GM21381 (cell line): ENCODE results near the gene MPPED1.

Experiments used
- ATAC-seq: cut with Tn5 transposase; IDR thresholded peaks from one replicate; pipeline ENCODE4 v1.9.1; 2021; ENCODE audit warnings: mild to moderate bottlenecking, moderate library complexity; ENCODE audit not compliant: unreplicated experiment

MPPED1 gene

DNA sequence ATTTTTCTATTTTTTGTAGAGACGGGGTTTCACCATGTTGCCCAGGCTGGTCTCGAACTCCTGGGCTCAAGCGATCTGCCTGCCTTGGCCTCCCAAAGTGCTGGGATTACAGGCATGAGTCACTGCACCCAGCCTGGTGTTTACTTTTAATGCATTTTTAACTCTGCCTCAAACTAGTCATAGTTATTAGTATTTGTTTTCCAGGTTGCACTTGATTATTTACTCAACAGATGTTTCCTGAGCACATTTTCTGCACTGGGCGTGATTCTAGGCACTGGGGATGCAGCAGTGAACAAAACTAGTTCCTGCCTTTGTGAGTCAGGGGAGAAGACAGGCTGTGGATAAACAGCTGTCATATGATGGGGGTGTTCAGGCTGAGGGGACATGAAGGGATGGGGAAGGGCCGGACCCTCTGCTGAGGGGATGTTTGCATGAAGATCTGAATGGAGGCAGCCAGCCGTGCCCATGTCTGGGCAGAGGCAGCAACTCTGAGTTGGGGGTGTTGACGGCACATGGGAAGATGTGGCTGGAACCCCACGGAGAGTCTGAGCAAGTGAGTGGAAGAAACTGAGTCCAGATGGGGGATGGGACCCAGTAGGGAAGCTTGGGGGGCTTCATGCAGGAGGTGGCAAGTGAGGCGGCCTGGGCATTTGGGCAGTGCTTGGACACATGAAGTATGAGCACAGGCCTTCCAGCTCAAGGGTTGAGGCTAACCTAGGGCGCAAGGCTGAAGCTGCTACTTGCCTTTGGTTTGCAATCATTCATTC lies 34.4 kb downstream of the MPPED1 start:
- ATAC-seq = no peak

GRCh38 chr22:43446916-43447315 lies 35.1 kb downstream of the MPPED1 start:
- no peak for ATAC-seq

GRCh38 chr22:43447380-43447779 lies 35.6 kb downstream of the MPPED1 start:
- ATAC-seq = no peak

GRCh38 chr22:43448048-43448447 lies 36.2 kb downstream of the MPPED1 start:
- ATAC-seq = no peak

DNA sequence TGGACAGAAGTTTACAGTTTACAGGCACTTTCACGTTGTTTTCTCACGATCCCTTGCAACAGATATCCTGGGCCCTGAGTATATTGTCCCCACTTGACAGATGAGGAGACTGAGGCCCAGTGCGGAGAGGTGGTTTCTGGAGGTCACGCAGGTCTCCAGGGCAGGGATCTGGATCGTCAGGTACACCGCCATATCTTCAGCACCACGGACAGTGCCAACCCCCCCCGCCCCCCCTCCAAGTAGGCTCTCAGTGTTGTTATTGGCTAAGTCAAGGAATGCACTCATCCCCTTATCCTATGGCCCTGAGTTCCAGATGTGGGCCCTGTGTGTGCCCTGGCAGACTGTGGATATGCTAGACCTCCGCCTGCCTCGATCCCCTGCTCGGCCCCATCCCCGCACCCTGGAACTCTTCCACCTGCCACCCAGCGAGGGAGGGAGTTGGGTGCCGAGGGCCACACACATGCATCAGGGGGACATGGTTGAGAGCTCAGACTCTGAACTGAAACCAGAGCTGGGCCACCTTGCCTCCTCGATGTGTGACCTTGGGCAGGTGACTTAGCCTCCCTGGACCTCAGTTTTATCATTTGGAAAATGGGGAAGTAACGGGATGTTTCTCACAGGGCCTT lies 37.5 kb downstream of the MPPED1 start:
- ATAC-seq = no peak

- no peak for ATAC-seq
These were observed 38.0 kb downstream of the MPPED1 start for GRCh38 chr22:43449831-43450225.

DNA sequence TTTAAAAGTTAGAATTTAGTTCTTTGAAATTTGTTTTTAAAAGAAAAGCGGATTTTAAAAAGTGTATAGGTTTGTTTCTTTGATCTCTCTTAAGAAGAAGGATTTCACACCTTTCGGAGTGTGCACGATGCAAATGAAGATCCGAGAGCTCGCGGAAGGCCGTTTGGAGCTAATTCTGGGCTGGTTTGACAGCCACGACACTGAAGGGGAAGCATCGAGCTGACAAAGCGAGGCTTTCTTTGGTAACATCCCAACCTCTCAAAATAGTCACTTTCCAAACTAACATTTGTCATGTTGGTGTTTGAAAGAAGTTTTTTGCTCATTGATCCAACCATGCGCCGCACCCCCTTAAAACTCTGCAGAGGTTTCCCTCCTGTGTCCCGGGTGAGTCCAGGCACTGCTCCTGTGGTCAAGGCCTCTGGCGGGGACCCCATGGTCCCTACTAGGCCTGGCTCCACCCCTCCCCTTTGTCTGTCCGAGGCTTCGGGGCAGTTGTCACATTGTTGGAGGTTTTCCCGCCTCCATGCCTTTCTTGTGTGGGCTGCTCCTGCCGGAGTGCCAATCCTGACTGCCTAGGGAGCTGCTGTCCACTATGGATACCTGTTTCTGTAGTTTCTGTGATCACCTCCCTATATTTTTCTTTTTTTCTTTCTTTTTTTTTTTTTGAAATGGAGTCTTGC lies 39.7 kb downstream of the MPPED1 start:
- ATAC-seq = no peak

- no peak for ATAC-seq
These were observed 44.0 kb downstream of the MPPED1 start for GRCh38 chr22:43455846-43456245.

GRCh38 chr22:43457002-43457401 lies 45.2 kb downstream of the MPPED1 start:
- ATAC-seq = no peak

DNA sequence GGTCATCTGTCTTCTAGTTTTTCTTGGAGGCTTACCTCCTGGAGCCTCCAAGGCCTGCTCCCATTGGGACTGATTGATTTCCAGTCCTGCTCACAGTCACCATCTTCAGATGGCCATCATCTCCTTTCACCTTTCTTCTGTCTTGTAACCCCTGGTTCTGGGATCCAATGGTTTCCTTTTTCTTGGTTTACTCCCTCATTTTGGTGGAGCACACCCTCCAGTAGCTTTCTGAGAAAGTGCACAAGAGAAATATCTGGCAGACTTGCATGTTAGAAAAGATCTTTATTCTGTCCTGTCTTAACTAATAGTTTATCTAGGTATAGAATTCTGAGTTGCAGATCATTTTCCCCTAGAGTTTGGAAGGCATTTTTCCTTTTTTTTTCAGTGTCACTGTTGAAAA lies 50.9 kb downstream of the MPPED1 start:
- ATAC-seq = no peak

GRCh38 chr22:43464809-43465208 lies 53.0 kb downstream of the MPPED1 start:
- no peak for ATAC-seq

GRCh38 chr22:43465291-43466015 lies 53.6 kb downstream of the MPPED1 start:
- ATAC-seq = no peak

GRCh38 chr22:43466710-43467109 lies 54.9 kb downstream of the MPPED1 start:
- ATAC-seq = no peak

GRCh38 chr22:43467216-43467940 lies 55.6 kb downstream of the MPPED1 start:
- ATAC-seq = no peak

DNA sequence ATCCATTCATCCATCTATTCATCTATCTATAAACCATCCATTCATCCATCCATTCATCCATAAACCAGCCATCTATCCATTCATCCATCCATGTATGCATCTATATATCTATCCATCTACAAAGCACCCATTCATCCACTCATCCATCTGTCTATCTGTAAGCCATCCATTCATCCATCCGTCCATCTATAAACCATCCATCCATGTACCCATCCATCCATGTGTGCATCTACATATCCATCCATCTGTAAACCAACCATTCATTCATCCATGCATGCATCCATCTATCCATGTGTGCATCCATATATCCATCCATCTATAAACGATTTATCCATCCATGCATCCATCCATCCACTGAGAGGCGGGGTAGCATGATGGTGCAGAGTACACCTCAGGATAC lies 58.4 kb downstream of the MPPED1 start:
- ATAC-seq = no peak

GRCh38 chr22:43470941-43471585 lies 59.2 kb downstream of the MPPED1 start:
- ATAC-seq = no peak

- ATAC-seq = no peak
These were observed 59.9 kb downstream of the MPPED1 start for GRCh38 chr22:43471606-43472135.

DNA sequence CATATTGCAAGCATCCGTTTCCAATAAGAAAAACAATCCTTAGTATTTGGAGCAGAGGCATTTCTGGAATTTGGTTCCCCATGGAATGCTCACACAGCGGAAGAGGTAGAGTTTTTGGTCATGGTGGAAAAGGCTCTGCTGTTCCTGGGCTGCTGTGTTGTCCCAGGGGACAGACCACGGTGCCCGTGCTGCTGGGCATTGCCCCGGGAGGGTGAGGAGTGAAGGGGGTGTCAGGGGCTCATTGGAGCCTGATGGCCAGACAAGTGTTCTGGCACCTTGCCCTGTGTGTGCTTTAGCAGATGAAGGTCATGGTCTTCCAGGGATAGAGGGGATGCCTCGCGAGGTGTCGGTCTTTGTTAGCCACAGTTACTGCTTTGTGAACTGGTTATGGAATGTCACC lies 61.2 kb downstream of the MPPED1 start:
- no peak for ATAC-seq

- no peak for ATAC-seq
These were observed 61.6 kb downstream of the MPPED1 start for GRCh38 chr22:43473441-43473840.
